HG02840 (cell line): Measurements from ENCODE around the gene ACKR1.

ENCODE experiments used
- ATAC-seq: cut with Tn5 transposase; IDR thresholded peaks from one replicate; pipeline ENCODE4 v1.9.1; 2021; ENCODE audit warnings: mild to moderate bottlenecking, moderate library complexity, moderate number of reproducible peaks; ENCODE audit not compliant: unreplicated experiment, low FRiP score

ACKR1 gene

GRCh38 chr1:159185121-159185520 lies 19.6 kb upstream of the ACKR1 start:
- no peak for ATAC-seq

- no peak for ATAC-seq
These were observed 17.6 kb upstream of the ACKR1 start for GRCh38 chr1:159187033-159187432.

GRCh38 chr1:159187647-159188374 lies 16.9 kb upstream of the ACKR1 start:
- ATAC-seq: no peak

- peak; percentile 87 for ATAC-seq
These were observed 16.3 kb upstream of the ACKR1 start for GRCh38 chr1:159188375-159188788.

- ATAC-seq: no peak
These were observed 14.2 kb upstream of the ACKR1 start for GRCh38 chr1:159190441-159190840.

- no peak for ATAC-seq
These were observed 8.1 kb upstream of the ACKR1 start for GRCh38 chr1:159196543-159196942.

- peak; percentile 80 for ATAC-seq
These were observed 6.8 kb upstream of the ACKR1 start for GRCh38 chr1:159197561-159198557.

- no peak for ATAC-seq
These were observed 4.8 kb upstream of the ACKR1 start for GRCh38 chr1:159199901-159200300.

- ATAC-seq: no peak
These were observed 3.9 kb upstream of the ACKR1 start for GRCh38 chr1:159200769-159201168.

GRCh38 chr1:159201642-159202041 lies 3.0 kb upstream of the ACKR1 start:
- no peak for ATAC-seq

GRCh38 chr1:159203610-159204009 lies 1.1 kb upstream of the ACKR1 start:
- no peak for ATAC-seq

GRCh38 chr1:159205225-159205624 lies 550 bp downstream of the ACKR1 start:
- no peak for ATAC-seq

GRCh38 chr1:159206110-159206509 lies 1.4 kb downstream of the ACKR1 start:
- no peak for ATAC-seq

GRCh38 chr1:159207080-159207479 lies 2.4 kb downstream of the ACKR1 start:
- ATAC-seq: no peak

- ATAC-seq: no peak
These were observed 3.1 kb downstream of the ACKR1 start for GRCh38 chr1:159207774-159208173.

- ATAC-seq: no peak
These were observed 3.6 kb downstream of the ACKR1 start for GRCh38 chr1:159208175-159208825.

GRCh38 chr1:159209061-159209460 lies 4.4 kb downstream of the ACKR1 start:
- no peak for ATAC-seq

GRCh38 chr1:159211331-159212136 lies 6.9 kb downstream of the ACKR1 start:
- no peak for ATAC-seq

GRCh38 chr1:159212596-159212995 lies 7.9 kb downstream of the ACKR1 start:
- no peak for ATAC-seq

GRCh38 chr1:159214149-159214760 lies 9.6 kb downstream of the ACKR1 start:
- no peak for ATAC-seq
